Posterior vena cava (tissue), 2 donors: ENCODE data around the gene TBC1D21. TPM values are rescaled to one million over a fixed set of nuclear protein-coding genes. Genes with fewer than 3 reads are reported as not detected.

Experiments used
- DNase-seq: peaks from one replicate; pipeline ENCODE4 v3.0.0-alpha.2; 2020; ENCODE audit warnings: low spot score
- intact Hi-C, 2 donors: fragments of 100-400 bp; cut with DNase I; formaldehyde crosslinking; loops; one replicate each; pipeline versions ENCODE4 v1.14.1 to v1.14.2; 2022 to 2023
- total RNA-seq, 2 donors: library from RNA; stranded (reverse); fragmentation: NEBNext Ultra II Directional; extraction: Animal tissue kit (Norgen Biotek cat#: 25700); gene quantifications; one replicate each; pipeline ENCODE4 v1.2.1, GENCODE V29; 2021
- donor health status: DM: yes; HTN: yes; CAD: no.
- donor health status: DM: yes; HTN: yes; CAD: no.

The TBC1D21 gene
- total RNA-seq, 2 donors from 2014 or later: not detected

GRCh38 chr15:73884159-73884558, 10.8 kb downstream of the TBC1D21 start:
- DNase-seq: peak; percentile 25
- intact Hi-C loops: no loop called here

DNA sequence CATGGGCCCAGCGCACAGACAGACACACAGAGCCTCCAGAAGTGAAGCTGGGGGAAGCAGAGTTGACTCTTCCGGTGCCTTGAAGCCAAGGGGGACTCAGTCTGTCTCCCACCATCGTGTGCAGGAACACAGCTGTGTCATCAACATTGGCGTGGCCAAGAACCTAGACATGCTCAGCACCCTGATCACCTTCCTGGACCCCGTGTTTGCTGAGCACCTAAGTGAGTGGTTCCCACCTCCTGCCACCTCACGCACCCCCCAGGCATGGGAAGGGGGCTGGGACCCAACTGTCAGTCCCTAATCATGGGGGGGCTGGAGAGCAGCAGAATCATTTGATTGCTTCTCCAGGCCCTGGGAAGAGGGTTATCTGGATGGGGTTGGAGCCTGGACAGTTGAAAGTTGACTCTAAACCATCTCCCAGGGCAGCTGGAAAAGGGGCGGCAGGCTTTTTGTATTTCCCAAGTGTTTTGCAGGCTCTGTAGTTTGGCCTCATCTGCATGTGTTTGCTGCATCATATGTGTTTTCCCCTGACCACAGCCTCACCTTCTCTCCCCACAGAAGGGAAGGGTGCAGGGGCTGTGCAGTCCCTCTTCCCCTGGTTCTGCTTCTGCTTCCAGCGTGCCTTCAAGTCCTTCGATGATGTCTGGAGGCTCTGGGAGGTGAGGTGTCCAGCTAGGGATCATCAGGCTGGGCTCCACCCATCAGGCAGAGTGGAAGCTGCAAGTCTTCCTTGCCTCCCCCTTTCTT, 12.8 kb downstream of the TBC1D21 start:
- peak; percentile 60 for DNase-seq
- intact Hi-C loops: no loop called here

- DNase-seq: peak; percentile 26
- intact Hi-C loops: no loop called here
Observed at GRCh38 chr15:73886717-73887345, 13.5 kb downstream of the TBC1D21 start.

DNA sequence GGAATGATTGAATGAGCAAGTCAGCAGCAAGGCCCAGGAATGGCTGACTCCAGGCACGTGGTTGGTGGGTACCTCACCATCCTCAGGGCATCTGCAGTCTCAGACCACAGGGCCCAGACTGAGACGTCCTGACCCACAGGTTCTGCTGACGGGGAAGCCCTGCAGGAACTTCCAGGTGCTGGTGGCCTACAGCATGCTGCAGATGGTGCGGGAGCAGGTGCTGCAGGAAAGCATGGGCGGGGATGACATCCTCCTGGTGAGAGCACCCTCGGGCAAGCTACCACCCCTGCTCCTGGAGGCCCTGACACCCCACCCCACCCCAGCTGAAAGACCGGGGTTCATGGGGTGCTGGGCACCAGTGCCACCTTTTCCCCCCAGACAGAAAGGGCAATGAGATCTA, 14.1 kb downstream of the TBC1D21 start:
- peak; percentile 51 for DNase-seq
- intact Hi-C loops: no loop called here

DNA sequence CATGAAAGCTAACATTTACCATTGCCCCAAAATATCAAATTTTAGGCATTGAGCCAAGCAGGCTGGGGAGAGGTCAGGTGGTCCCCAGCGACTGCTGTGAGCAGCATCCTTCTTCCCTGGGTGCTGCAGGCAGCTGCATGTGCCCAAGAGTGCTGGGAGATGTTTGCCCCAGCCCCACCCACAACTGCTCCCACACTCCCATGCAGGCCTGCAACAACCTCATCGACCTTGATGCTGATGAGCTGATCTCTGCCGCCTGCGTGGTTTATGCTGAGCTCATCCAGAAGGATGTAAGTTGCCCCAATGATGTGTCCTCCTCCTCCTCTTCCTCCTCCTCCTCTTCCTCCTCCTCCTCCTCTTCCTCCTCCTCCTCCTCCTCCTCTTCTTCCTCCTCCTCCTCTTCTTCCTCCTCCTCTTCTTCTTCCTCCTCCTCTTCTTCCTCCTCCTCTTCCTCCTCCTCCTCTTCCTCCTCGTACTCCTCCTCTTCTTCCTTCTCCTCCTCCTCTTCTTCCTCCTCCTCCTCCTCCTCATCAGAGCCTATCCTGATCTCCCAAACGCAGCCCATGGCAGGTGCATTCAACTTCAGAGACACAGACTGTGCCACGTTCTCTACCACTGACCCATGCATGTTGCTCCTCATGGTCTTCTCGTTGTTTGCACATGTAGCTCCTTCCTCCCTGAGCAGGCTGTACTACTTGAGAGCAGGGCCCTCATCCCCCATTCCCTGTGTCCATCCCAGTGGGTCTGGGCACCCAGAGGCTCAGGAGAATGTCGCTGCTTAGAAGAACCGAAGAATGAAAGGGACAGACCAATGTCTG, 15.1 kb downstream of the TBC1D21 start:
- intact Hi-C loops: no loop called here
- peak; percentile 64 for DNase-seq

GRCh38 chr15:73889053-73889761, 15.8 kb downstream of the TBC1D21 start:
- DNase-seq: peak; percentile 25
- intact Hi-C loops: no loop called here

GRCh38 chr15:73889762-73890124, 16.4 kb downstream of the TBC1D21 start:
- intact Hi-C loops: no loop called here
- peak; percentile 55 for DNase-seq

DNA sequence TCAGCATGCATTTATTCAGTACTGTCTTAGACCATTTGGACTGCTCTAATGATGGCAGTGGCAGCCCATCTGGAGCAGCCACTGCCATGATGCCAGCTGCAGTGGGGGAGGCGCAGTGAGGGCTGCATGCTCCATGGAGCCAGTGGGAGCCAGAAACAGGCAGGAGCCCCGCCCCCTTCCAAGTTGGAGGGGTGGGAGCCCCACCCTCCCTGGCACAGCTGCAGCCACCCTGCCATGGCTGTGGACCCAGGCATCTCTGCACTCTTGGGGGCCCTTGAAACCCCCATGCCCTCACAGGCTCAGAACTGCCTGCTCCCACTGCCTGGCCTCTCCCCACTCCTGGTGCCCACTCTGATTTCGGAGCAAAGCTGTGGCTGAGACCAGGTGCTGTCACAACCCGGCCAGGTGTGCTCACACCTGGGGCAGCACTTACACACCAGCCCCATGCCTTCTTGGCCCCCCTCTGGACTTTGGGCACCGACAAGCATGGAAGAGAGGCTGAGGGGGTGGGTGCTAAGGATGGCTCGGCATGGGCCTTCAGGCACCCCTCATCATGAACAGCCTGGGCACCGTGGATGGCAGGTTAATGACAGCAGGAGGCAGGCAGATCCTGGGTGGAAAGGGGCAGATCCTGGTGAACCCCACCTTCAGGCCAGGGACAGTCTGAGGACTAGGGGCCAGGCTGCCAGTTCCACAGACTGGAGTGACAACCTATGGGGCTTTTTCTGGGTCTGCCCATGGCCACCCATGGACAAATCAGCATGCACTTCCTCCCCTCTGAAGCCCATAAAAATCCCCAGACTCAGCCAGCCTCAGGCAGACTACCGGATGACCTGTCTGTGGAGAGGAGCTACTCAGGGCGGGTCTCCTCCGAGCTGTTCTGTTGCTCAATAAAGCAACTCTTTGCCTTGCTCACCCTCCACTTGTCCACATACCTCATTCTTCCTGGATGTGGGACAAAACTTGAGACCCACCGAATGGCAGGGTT, 18.3 kb downstream of the TBC1D21 start:
- peak; percentile 66 for DNase-seq
- intact Hi-C loops: no loop called here

- intact Hi-C loops: no loop called here
- DNase-seq: no peak
Observed at GRCh38 chr15:73892446-73893226, 19.3 kb downstream of the TBC1D21 start.

GRCh38 chr15:73894133-73894814, 20.9 kb downstream of the TBC1D21 start:
- intact Hi-C loops: no loop called here
- no peak for DNase-seq

DNA sequence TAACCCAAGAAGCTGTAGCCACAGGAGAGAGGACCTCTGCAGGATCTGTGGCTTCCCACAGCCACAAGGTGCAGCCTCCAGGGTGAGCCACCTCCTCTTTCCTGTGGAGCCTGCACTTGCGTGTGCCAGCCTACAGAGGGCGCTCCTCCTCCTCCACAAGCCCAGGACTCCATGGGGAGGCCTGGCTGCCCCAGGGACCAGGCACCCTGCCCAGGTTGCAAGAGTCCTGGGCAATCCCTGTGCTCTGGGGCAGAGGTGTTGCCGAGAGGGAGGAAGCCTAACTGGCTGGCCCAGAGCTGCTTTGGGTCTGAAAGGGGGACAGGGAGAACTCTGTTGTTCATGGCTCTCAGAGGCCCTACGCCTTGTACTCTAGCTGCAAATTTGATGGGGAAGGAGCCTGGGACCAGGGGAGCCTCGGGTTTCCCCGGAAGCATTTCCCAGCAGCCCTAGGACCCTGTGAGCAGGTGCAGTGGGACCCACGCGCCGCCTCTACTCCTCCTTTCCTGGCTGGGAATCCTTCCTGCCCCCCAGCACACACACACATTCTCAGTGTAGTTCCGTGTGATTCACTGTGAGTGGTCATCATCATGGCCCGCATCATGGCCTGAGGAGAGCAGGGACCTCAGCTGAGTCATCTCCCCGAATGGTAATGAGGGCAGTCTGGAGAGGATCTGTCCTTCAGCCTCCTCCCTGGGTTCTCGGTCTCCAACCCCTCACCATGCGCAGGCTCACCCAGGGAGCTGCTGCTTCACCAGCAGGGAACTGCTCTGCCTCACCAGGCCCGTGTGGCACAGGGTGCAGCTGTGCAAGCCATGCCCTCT, 24.3 kb downstream of the TBC1D21 start:
- intact Hi-C loops: no loop called here
- DNase-seq: no peak

DNA sequence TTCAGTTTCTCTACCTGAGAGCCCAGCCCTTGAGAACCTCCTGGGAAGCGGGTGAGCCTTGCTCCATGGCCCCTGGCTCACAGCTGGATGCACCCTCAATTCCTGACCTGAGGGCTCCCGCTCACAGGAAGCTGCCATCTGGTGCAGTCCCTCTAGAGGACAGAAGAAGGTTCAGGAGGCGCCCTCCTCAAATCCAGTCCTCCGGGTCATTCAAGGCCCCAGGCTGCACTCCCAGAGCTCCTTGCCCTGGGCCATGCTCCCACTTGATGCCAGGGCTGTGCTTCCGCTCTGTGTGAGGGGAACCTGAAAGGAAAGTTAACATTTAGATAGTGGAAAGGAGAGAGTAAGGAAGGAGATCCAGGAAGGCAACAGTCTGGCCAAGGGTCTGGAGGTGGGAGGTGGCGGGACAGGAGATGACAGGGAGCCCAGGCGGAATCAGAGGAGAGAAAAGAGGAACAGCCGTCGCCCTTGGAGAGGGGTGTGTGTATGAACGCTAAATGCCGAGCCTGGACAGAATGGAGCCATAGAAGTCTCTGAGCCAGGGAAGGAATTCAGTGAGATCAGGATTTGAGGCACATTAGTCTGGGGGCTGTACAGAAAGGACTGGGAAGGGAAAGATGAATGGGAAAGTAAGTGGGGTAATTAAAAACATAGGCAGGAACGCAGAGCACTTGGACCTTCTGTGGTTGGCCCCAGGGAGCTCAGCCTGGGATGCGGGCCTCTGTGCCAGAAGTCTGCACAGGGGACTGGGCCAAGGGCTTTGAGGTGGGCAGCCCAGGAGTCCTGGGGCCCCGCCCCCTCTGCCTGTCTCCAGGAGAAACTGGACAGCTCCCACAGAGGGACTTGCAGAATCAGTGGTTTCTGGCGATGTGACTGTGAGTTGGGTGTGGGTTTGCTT, 26.1 kb downstream of the TBC1D21 start:
- intact Hi-C loops: no loop called here
- no peak for DNase-seq

GRCh38 chr15:73900095-73900712, 26.8 kb downstream of the TBC1D21 start:
- DNase-seq: no peak
- intact Hi-C loops: no loop called here

DNA sequence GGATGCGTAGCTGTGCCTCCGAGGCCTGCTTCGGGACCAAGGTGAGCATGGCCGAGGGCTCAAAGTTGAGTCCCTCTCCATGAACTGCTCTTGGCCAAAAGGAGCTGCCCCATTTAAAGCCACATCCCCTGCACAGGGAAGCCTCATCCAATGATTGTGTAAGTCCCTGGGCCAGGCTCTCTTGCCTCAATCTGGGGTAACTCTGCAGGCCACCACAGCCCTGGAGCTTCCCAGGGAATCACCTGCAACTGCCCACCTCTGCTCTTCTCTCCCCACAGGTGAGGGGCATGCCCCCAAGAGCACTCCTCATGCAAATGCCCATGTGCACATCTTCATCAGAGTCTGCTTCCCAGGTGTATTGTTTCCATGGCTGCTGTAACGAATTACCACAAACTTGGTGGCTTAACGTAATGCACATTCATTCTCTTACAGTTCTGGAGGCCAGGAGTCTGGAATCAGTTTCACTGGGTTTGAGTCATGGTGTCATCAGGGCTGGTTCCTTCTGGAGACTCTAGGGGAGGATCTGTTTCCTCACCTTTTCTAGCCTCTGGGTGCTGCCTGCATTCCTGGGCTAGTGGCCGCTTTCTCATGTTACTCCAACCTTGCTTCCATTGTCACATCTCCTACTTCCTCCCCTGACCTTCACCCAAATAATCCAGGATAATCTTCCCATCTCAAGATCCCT, 27.9 kb downstream of the TBC1D21 start:
- intact Hi-C loops: no loop called here
- no peak for DNase-seq
